GM12878 (cell line): ENCODE data around the gene KLHL3. TPM values are rescaled to one million over a fixed set of nuclear protein-coding genes. Genes with fewer than 3 reads are reported as not detected.

ENCODE experiments used
- ATAC-seq: fragments of 200-7000 bp; cut with Tn5 transposase; 3 replicates; pipeline ENCODE4 v1.9.1; 2020; ENCODE audit warnings: mild to moderate bottlenecking, moderate library complexity
- BruUV-seq: library from RNA; stranded (reverse); fragments of 400-500 nt; replicated peaks from 2 replicates; lab custom pipeline; 2021; lab: Mats Ljungman, UMichigan
- CTCF ChIA-PET: fragments of 300-600 bp; sonication (Branson Sonifier 250); formaldehyde crosslinking; extraction: SDS; loops from one replicate; lab custom pipeline; 2021; ENCODE audit warnings: inconsistent platforms; lab: Yijun Ruan, JAX
- POLR2A ChIA-PET: fragments of 350-600 bp; formaldehyde crosslinking; extraction: SDS; loops from one replicate; lab custom pipeline; 2021; ENCODE audit warnings: inconsistent platforms; lab: Charles Lee
- RAD21 ChIA-PET: fragments of 300-600 bp; sonication (Branson Sonifier 250); formaldehyde crosslinking; loops from one replicate; lab custom pipeline; 2023; ENCODE audit warnings: antibody characterized with exemption; ENCODE audit not compliant: unreplicated experiment; lab: Charles Lee
- SMC1A ChIA-PET: fragments of 300-600 bp; sonication (Branson Sonifier 250); formaldehyde crosslinking; loops from one replicate; lab custom pipeline; 2023; ENCODE audit not compliant: unreplicated experiment, uncharacterized antibody; lab: Charles Lee
- DNase-seq: peaks from one replicate; pipeline ENCODE4 v3.0.0-alpha.2; 2011; ENCODE audit warnings: low read depth, low spot score
- FAIRE-seq: peaks from 3 replicates; lab custom pipeline; 2011; peaks lifted over from hg19 to GRCh38; lab: Jason Lieb, UNC
- H2AFZ ChIP-seq: 2 replicates; pipeline ENCODE4 v1.6.0; 2011; ENCODE audit warnings: low read depth, low read length, control low read depth; ENCODE audit not compliant: control insufficient read depth
- H3K27ac ChIP-seq: 2 replicates; pipeline ENCODE4 v1.5.1; 2011; ENCODE audit warnings: control low read depth; ENCODE audit not compliant: control insufficient read depth, insufficient read depth
- H3K27me3 ChIP-seq, 2 experiments: replicated peaks in 1 of 2; 2 replicates each; pipeline versions ENCODE4 v1.6.0 to v1.6.1; 2011; ENCODE audit warnings: low read length in 1 of 2; ENCODE audit not compliant: control insufficient read depth in 2 of 2, insufficient read depth in 2 of 2
- H3K36me3 ChIP-seq, 2 experiments: 2 replicates each; pipeline ENCODE4 v1.5.1; 2011; ENCODE audit warnings: low read length in 1 of 2; ENCODE audit not compliant: control insufficient read depth in 2 of 2, insufficient read depth in 2 of 2
- H3K4me1 ChIP-seq: 2 replicates; pipeline ENCODE4 v1.6.1; 2011; ENCODE audit warnings: mild to moderate bottlenecking, low read length, moderate library complexity, mixed read lengths; ENCODE audit not compliant: control insufficient read depth, insufficient read depth
- H3K4me2 ChIP-seq: 2 replicates; pipeline ENCODE4 v1.6.0; 2011; ENCODE audit warnings: control low read depth; ENCODE audit not compliant: control insufficient read depth, insufficient read depth
- H3K4me3 ChIP-seq: fragments of 200-600 bp; sonication (generic); 2 replicates; pipeline ENCODE4 v1.5.1; 2016
- H3K79me2 ChIP-seq: 2 replicates; pipeline ENCODE4 v1.6.0; 2011; ENCODE audit warnings: low read length; ENCODE audit not compliant: control insufficient read depth, insufficient read depth
- H3K9ac ChIP-seq: 2 replicates; pipeline ENCODE4 v1.8.0; 2011; ENCODE audit warnings: low read length, control low read depth, mixed read lengths; ENCODE audit not compliant: control insufficient read depth, insufficient read depth
- H3K9me3 ChIP-seq: replicated peaks from 3 replicates; pipeline ENCODE4 v1.5.1; 2011; ENCODE audit warnings: mild to moderate bottlenecking, low read length; ENCODE audit not compliant: control insufficient read depth, insufficient read depth
- H4K20me1 ChIP-seq: 2 replicates; pipeline ENCODE4 v1.6.0; 2011; ENCODE audit not compliant: control insufficient read depth, insufficient read depth
- BMI1 ChIP-seq: fragments of 450-650 bp; IDR thresholded peaks from 2 replicates; pipeline ENCODE4 v1.6.1; 2016; ENCODE audit warnings: mild to moderate bottlenecking, moderate library complexity, borderline replicate concordance
- CBFB ChIP-seq: IDR thresholded peaks from 2 replicates; pipeline ENCODE4 v1.6.1; 2016; ENCODE audit warnings: antibody characterized with exemption, low read depth
- CBX3 ChIP-seq: fragments of 200-600 bp; sonication (generic); IDR thresholded peaks from 2 replicates; pipeline ENCODE4 v1.6.1; 2016; ENCODE audit warnings: low read depth, borderline replicate concordance
- CBX5 ChIP-seq: sonication (generic); IDR thresholded peaks from 2 replicates; pipeline ENCODE4 v1.6.1; 2016; ENCODE audit warnings: low read depth, moderate library complexity, mild to moderate bottlenecking, inconsistent platforms
- E2F4 ChIP-seq: IDR thresholded peaks from 2 replicates; pipeline ENCODE4 v1.6.1; 2012; ENCODE audit warnings: low read depth, low read length, improper control_type of control experiment
- ESRRA ChIP-seq: IDR thresholded peaks from 2 replicates; pipeline ENCODE4 v1.6.1; 2012; ENCODE audit warnings: mild to moderate bottlenecking, low read length, improper control_type of control experiment
- ETV6 ChIP-seq, 2 experiments: fragments of 450-650 bp in 1 of 2; IDR thresholded peaks in 1 of 2; conservative IDR thresholded peaks in 1 of 2; 2 replicates each; pipeline ENCODE4 v1.6.1; 2014; ENCODE audit warnings: antibody characterized with exemption in 1 of 2, borderline replicate concordance in 1 of 2, low read depth in 1 of 2, mild to moderate bottlenecking in 1 of 2, moderate library complexity in 1 of 2
- GABPA ChIP-seq: IDR thresholded peaks from 2 replicates; pipeline ENCODE4 v1.6.1; 2014; ENCODE audit warnings: antibody characterized with exemption, low read depth, mild to moderate bottlenecking, inconsistent platforms
- KAT2A ChIP-seq: conservative IDR thresholded peaks from 2 replicates; pipeline ENCODE4 v1.6.1; 2011; ENCODE audit warnings: low read depth, low read length; ENCODE audit not compliant: control insufficient read depth
- KDM1A ChIP-seq: fragments of 200-600 bp; sonication (generic); IDR thresholded peaks from 2 replicates; pipeline ENCODE4 v1.6.1; 2016; ENCODE audit warnings: borderline replicate concordance
- MTA3 ChIP-seq: IDR thresholded peaks from 2 replicates; pipeline ENCODE4 v1.6.1; 2012; ENCODE audit warnings: low read length, inconsistent platforms, borderline replicate concordance
- NBN ChIP-seq: fragments of 450-650 bp; IDR thresholded peaks from 2 replicates; pipeline ENCODE4 v1.6.1; 2016
- PAX8 ChIP-seq: fragments of 450-650 bp; IDR thresholded peaks from 2 replicates; pipeline ENCODE4 v1.6.1; 2017; ENCODE audit warnings: mild to moderate bottlenecking, moderate library complexity
- RB1 ChIP-seq: fragments of 450-650 bp; formaldehyde crosslinking; IDR thresholded peaks from 2 replicates; pipeline ENCODE4 v1.6.1; 2017; ENCODE audit warnings: mild to moderate bottlenecking, borderline replicate concordance
- RBBP5 ChIP-seq: fragments of 200-600 bp; sonication (generic); conservative IDR thresholded peaks from 2 replicates; pipeline ENCODE4 v1.6.1; 2016
- SMC3 ChIP-seq: IDR thresholded peaks from 2 replicates; pipeline ENCODE4 v1.6.1; 2011; ENCODE audit warnings: low read length, improper control_type of control experiment, borderline replicate concordance
- SREBF2 ChIP-seq: IDR thresholded peaks from 2 replicates; pipeline ENCODE4 v1.6.1; 2012; ENCODE audit warnings: mild to moderate bottlenecking, low read length
- STAT1 ChIP-seq: fragments of 450-650 bp; conservative IDR thresholded peaks from 2 replicates; pipeline ENCODE4 v1.6.1; 2014; ENCODE audit warnings: antibody characterized with exemption, mild to moderate bottlenecking
- STAT3 ChIP-seq: IDR thresholded peaks from 2 replicates; pipeline ENCODE4 v1.6.1; 2011; ENCODE audit warnings: low read depth, low read length, improper control_type of control experiment
- ZNF274 ChIP-seq: IDR thresholded peaks from one replicate; pipeline ENCODE4 v1.8.0; 2011; ENCODE audit not compliant: insufficient read length, insufficient read depth
- WGBS: methylation state at CpG from one replicate; pipeline ENCODE4 v1.1.6; 2016; ENCODE audit warnings: low lambda C conversion rate; ENCODE audit not compliant: insufficient replicate concordance, insufficient coverage; ENCODE audit errors: missing lambda C conversion rate; 5-methylcytosine and 5-hydroxymethylcytosine counted together
- in situ Hi-C: fragments of 300-500 bp; cut with MboI; formaldehyde crosslinking; loops from 9 replicates; pipeline ENCODE4 v1.14.3; 2018; ENCODE audit warnings: mixed read lengths
- intact Hi-C: fragments of 100-400 bp; cut with micrococcal nuclease; formaldehyde crosslinking; loops from one replicate; pipeline ENCODE4 v1.14.2; 2022; ENCODE audit not compliant: unreplicated experiment
- polyA plus RNA-seq, 11 experiments: library from polyadenylated mRNA; depleted of rRNA in 4 of 11; unstranded in 6 of 11; stranded (reverse) in 5 of 11; fragments of >200 nt; fragmentation: Nextera tagmentation in 4 of 11; fragmentation: Illumina TruSeq in 1 of 11; extraction: Ambion mirVana in 4 of 11; extraction: Trizol in 1 of 11; gene quantifications; 1 replicate in 1 of 11; 2 replicates in 10 of 11; pipeline versions ENCODE4 v1.2.1 to v1.2.3, GENCODE V29; 2011 to 2016; ENCODE audit warnings: inconsistent platforms in 2 of 11, missing spikeins in 2 of 11, low read depth in 1 of 11
- total RNA-seq, 4 experiments: library from RNA; depleted of rRNA in 3 of 4; stranded (reverse); fragments of >200 nt in 3 of 4; fragmentation: Illumina TruSeq in 1 of 4; extraction: Trizol in 1 of 4; gene quantifications; 2 replicates each; pipeline versions ENCODE4 v1.2.1 to v1.2.3, GENCODE V29; 2013 to 2021

Gene KLHL3
- total and polyA plus RNA-seq, 10 of the 15 experiments (the other 5 are each of a cell fraction or from before 2014, with no cell fraction given) = 1.7 to 11.7 (median 5.6) TPM

DNA sequence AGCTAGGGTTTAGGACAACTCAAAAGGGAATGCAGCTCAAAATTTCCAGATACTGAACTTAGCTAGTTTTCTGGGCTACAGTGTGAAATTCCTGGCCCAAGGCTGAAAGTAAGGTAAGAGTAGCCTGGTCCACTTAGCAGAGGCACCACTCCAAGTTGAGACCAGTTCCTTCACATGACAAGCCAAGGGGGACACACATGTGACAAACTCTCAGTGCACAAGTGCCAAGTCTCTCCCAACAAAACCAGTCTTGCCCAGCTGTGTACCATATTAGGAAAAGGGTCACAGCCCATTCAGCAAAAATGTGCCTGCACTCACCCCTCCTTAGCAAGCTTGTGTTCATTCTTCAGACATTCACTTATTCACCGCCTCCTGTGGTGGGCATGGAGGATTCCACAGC, 27.8 kb downstream of the KLHL3 start (continued):
- TF ChIP-seq SMC3 = no peak

GRCh38 chr5:137706841-137707240, 29.0 kb downstream of the KLHL3 start:
- intact Hi-C loops (no loop called here), in situ Hi-C loops (no loop called here)
- Histone ChIP-seq H3K79me2 (no peaks in the 10 kb centered on the region), H3K9me3 (no peaks in the 10 kb centered on the region), H3K9ac (no peak overlapping the region), H4K20me1 (no peaks in the 10 kb centered on the region), H3K4me1 (peaks cover 3% of the 10 kb centered on the region; the same call in 1 of the 2 replicates), H3K4me3 (no peak overlapping the region), H2AFZ (no peak overlapping the region), H3K36me3 (0 out of 4 replicates have a peak, but pooled peaks cover 0 to 2% of the 10 kb centered on the region in 2 experiments), H3K27ac (no peak overlapping the region), H3K4me2 (no peak overlapping the region), H3K27me3 (no peaks in the 10 kb centered on the region)
- ChIA-PET SMC1A (interaction anchor here (0.7 to 1.0 kb wide), 2 partner anchors 11 to 397 kb away, joined by 3 read pairs; no protein-coding TSS in a partner anchor), CTCF (no interaction called here), POLR2A (no interaction called here), RAD21 (no interaction called here)
- FAIRE-seq = no peak
- no peak for ATAC-seq
- 17% methylated on average over 2 of the region's 2 CpGs for WGBS
- BruUV-seq = no TSS peak
- no peak for DNase-seq
- TF ChIP-seq KAT2A = no peak
- TF ChIP-seq CBX3 = no peak
- TF ChIP-seq KDM1A = no peak

DNA sequence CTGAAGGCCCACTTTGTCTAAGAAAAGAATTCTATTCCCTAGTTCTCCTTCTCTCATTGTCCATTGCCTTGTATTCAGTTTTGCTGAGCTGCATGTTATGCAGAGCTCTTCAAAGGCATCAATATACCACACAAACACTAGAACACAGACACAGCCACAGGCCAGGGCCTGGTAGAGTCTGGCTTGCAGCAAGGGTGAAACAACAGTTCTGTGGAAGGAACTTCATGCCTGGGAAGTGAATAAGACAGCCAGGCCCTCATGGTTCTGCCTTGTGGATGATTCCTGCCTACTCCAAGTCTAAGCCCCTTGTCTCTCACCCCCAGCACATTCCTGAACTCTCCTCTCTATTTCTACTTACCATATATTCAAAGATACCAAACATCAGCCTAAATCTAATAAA, 30.8 kb downstream of the KLHL3 start:
- Histone ChIP-seq H4K20me1 (no peaks in the 10 kb centered on the region), H3K79me2 (no peaks in the 10 kb centered on the region), H3K4me1 (peaks cover 3% of the 10 kb centered on the region; the same call in 1 of the 2 replicates), H3K9me3 (no peaks in the 10 kb centered on the region), H3K4me2 (no peak overlapping the region), H3K9ac (no peak overlapping the region), H3K27me3 (no peaks in the 10 kb centered on the region), H2AFZ (no peak overlapping the region), H3K36me3 (0 out of 4 replicates have a peak, but pooled peaks cover 0 to 2% of the 10 kb centered on the region in 2 experiments), H3K4me3 (no peak overlapping the region), H3K27ac (no peak overlapping the region)
- no peak for ATAC-seq
- SMC1A ChIA-PET = no interaction called here
- BruUV-seq = no TSS peak
- POLR2A ChIA-PET = no interaction called here
- no peak for FAIRE-seq
- CTCF ChIA-PET = interaction anchor here (1.4 kb wide), 1 partner anchor 45 kb away, joined by 5 read pairs; no protein-coding TSS in a partner anchor
- intact Hi-C loops = no loop called here
- in situ Hi-C loops = no loop called here
- DNase-seq = no peak
- RAD21 ChIA-PET = no interaction called here
- TF ChIP-seq ESRRA (no peak), STAT3 (no peak), ZNF274 (no peak), CBFB (no peak), E2F4 (no peak), CBX5 (no peak), PAX8 (no peak), STAT1 (no peak), BMI1 (no peak), RB1 (no peak), NBN (no peak), MTA3 (no peak), GABPA (no peak), SREBF2 (no peak), ETV6 (conservative IDR thresholded peaks at IDR 0.05 in 1 of 2, IDR thresholded peaks at IDR 0.05 in 1 of 2; ENCODE audit: borderline replicate concordance in 1 of 2, low read depth in 1 of 2) (no peak), RBBP5 (no peak)
